ENCODE results near the gene NDUFA1.
"Not testable (repeated sequence)": the region's sequence is repeated elsewhere in the genome, so short reads cannot be mapped to it uniquely, and the experiment has no call there.

The NDUFA1 gene

GRCh38 chrX:119916310-119916709 lies 44.7 kb downstream of the NDUFA1 start:
- DNase-seq = no peak

- no peak for DNase-seq
These were observed 46.2 kb downstream of the NDUFA1 start for GRCh38 chrX:119917877-119918276.

GRCh38 chrX:119919835-119920585 lies 48.4 kb downstream of the NDUFA1 start:
- no peak for DNase-seq

- DNase-seq = not testable (repeated sequence)
These were observed 50.8 kb downstream of the NDUFA1 start for GRCh38 chrX:119922391-119922790.

All from activated CD4-positive, alpha-beta T cell treated with anti-CD3 and anti-CD28 coated beads, Interleukin-2, amount 50 U/mL, for 16 hours (primary cell).